Measurements from ENCODE around the gene ANKRD40. TPM values are rescaled to one million over a fixed set of nuclear protein-coding genes. Genes with fewer than 3 reads are reported as not detected.

The ANKRD40 gene
- total and polyA plus RNA-seq, 10 of the 15 experiments (the other 5 are each of a cell fraction or from before 2014, with no cell fraction given), result 5.9 to 21.7 (median 14.8) TPM

DNA sequence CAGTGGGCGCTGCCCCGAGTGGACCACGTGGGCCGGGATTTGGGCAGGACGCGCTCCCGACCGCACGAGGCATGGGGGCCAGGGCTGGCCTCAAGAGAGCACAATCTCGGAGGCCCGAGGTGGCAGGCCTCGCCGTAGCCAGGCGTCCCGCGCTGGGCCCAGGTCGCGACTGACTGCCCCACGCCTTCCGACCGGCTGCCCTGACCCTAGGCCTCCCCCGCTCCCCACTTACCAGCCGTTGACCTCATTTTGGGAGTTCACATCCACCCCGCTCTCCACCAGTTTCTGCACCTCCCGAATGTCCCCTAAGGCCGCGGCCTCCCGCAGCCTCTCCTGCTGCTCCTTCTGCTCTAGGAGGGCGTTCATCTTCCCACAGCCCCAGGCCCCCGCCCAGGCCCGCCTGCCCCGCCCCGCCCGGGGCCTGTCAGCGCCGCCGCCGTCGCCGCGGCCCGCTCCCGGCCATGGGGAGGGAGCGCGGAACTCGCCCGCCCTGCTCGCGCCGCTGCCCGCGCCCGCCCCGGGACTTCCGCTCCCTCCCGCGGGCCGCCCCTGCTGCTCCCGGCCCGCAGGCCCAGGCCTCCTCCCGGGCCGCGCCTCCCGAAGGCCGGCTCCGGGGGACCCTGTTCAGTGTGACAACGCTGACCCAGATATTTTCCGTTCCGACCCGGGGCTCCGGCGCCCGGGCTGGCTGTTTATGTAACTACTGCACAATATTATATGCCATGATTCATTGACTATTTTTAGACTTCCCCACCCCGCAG is at the start of gene ANKRD40 (continued):
- TF ChIP-seq ZNF592 (IDR thresholded peaks at IDR 0.05), result no peak
- peak; percentile 76 for TF ChIP-seq TCF12 (IDR thresholded peaks at IDR 0.05; ENCODE audit: low read depth, low read length)
- no peak for TF ChIP-seq SUZ12 (IDR thresholded peaks at IDR 0.05; ENCODE audit: unreplicated experiment)
- TF ChIP-seq ELK1 (IDR thresholded peaks at IDR 0.05; ENCODE audit: low read depth, low read length), result no peak
- 0 out of 2 replicates have a peak, but pooled peaks have one; percentile 21 for TF ChIP-seq IRF4 (IDR thresholded peaks at IDR 0.05; ENCODE audit: low read depth, low read length)
- TF ChIP-seq RCOR1 (conservative IDR thresholded peaks at IDR 0.05; ENCODE audit: low read depth, low read length), result no peak
- no peak for TF ChIP-seq CEBPB (IDR thresholded peaks at IDR 0.05; ENCODE audit: borderline replicate concordance in 1 of 2, low read depth in 2 of 2, low read length in 2 of 2)
- no peak for TF ChIP-seq CHD4 (IDR thresholded peaks at IDR 0.05)
- no peak for TF ChIP-seq NRF1 (conservative IDR thresholded peaks at IDR 0.05; ENCODE audit: low read depth, low read length)
- no peak for TF ChIP-seq RFX5 (IDR thresholded peaks at IDR 0.05; ENCODE audit: low read depth, low read length)
- TF ChIP-seq, protein P1, sequence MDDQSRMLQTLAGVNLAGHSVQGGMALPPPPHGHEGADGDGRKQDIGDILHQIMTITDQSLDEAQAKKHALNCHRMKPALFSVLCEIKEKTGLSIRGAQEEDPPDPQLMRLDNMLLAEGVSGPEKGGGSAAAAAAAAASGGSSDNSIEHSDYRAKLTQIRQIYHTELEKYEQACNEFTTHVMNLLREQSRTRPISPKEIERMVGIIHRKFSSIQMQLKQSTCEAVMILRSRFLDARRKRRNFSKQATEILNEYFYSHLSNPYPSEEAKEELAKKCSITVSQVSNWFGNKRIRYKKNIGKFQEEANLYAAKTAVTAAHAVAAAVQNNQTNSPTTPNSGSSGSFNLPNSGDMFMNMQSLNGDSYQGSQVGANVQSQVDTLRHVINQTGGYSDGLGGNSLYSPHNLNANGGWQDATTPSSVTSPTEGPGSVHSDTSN (IDR thresholded peaks at IDR 0.05; ENCODE audit: insufficient replicate concordance, low read depth, low read length), result no peak
- TF ChIP-seq CTCF (IDR thresholded peaks at IDR 0.05 in 2 of 3, conservative IDR thresholded peaks at IDR 0.05 in 1 of 3; ENCODE audit: control insufficient read depth in 2 of 3, extremely low read depth in 1 of 3, insufficient read depth in 1 of 3, low read depth in 3 of 3, low read length in 3 of 3), result no peak
- no peak for TF ChIP-seq RAD51 (IDR thresholded peaks at IDR 0.05)
- peak; percentile 77 for TF ChIP-seq SIN3A (IDR thresholded peaks at IDR 0.05; ENCODE audit: low read depth, low read length)
- peak; percentile 56 for TF ChIP-seq BACH1 (IDR thresholded peaks at IDR 0.05; ENCODE audit: borderline replicate concordance)
- TF ChIP-seq IRF3 (IDR thresholded peaks at IDR 0.05), result no peak; the same call in 1 of the 2 replicates
- TF ChIP-seq CHD1 (IDR thresholded peaks at IDR 0.05; ENCODE audit: low read depth, low read length), result no peak
- TF ChIP-seq NKRF (conservative IDR thresholded peaks at IDR 0.05), result peak; percentile 88
